GM21528 (cell line): ENCODE measurements around the gene APAF1.

Source experiments
- ATAC-seq: cut with Tn5 transposase; IDR thresholded peaks from one replicate; pipeline ENCODE4 v1.9.1; 2021; ENCODE audit warnings: mild to moderate bottlenecking, moderate library complexity; ENCODE audit not compliant: unreplicated experiment, low FRiP score

APAF1 gene

GRCh38 chr12:98656289-98657101 lies 11.4 kb downstream of the APAF1 start:
- ATAC-seq = no peak

DNA sequence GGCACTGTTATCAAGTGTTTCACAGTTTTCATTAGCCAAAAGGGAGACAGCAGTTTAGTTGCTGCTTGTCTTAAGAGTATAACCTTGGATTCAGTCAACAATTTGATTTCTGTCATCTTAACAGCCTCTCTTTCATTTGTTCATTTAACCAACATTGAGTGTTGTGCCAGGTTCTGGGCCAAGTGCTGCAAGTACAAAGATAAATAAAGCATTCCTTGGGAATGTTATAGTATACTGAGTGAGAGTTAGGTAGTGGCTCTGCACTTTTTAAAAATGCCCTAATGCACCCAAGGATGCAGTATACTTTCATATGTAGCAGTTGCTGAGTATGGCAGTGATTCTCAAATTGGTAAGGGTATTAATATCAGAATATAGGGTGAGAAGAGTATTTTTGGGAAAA lies 15.4 kb downstream of the APAF1 start:
- ATAC-seq = no peak

DNA sequence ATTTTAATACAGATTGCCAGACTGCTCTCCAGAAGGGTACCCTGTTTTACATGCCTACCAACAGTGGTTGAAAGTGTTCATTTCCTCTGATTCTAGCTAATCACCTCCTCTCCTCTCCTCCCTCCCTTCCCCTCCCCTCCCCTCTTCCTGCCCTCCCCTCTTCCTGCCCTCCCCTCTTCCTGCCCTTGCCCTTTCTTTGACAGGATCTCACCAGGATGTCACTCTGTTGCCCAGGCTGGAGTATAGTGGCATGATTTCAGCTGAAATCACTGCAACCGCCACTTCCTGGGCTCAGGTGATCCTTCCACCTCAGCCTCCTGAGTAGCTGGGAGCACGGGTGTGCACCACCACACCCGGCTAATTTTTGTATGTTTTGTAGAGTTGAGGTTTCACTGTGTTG lies 24.7 kb downstream of the APAF1 start:
- ATAC-seq = no peak

GRCh38 chr12:98671459-98671858 lies 26.4 kb downstream of the APAF1 start:
- ATAC-seq = no peak

DNA sequence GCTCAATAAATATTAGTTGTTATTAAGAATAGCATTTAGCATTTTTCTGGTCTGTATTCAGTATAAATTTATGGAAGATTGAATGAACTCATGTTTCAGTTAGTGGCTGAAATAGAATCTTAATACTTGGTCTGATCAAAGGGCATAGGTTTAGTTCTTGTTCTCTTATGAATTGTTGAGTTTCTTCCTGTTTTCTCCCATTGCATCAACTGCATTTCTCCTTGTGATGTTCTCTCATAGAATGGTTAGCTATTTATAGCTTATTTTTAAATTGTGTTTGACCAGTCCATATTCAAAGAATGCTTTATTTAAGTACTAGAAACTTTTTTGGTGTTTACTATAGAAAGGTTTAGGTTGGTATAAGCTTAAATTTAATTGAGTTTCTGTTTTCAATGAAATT lies 29.8 kb downstream of the APAF1 start:
- no peak for ATAC-seq

- no peak for ATAC-seq
Measured at GRCh38 chr12:98678236-98678945, 33.3 kb downstream of the APAF1 start.

- no peak for ATAC-seq
Measured at GRCh38 chr12:98678946-98679610, 34.0 kb downstream of the APAF1 start.

DNA sequence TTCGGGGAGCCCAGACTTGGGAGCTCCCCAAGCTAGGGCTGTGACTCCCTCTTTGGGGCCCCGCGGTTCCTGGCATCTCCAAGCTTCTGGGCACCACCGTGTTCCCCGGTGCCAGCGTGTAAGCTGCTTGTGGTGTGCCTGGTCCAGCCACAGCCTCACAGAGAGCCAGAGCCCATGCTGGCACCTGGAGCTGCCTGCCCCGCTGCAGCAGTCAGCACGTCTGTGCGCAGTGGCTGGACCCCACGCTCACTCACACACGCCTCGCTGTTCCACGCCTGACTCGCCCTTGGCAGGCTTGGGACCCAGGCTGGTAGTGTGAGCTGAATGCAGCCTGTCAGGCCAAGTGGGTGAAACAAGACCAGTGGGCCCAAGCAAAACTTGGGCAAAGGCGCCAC lies 34.5 kb downstream of the APAF1 start:
- no peak for ATAC-seq

- ATAC-seq = no peak
Measured at GRCh38 chr12:98684199-98684598, 39.1 kb downstream of the APAF1 start.

- no peak for ATAC-seq
Measured at GRCh38 chr12:98686603-98687002, 41.5 kb downstream of the APAF1 start.

GRCh38 chr12:98691351-98691750 lies 46.3 kb downstream of the APAF1 start:
- no peak for ATAC-seq

GRCh38 chr12:98696036-98696646 lies 51.1 kb downstream of the APAF1 start:
- ATAC-seq = no peak

DNA sequence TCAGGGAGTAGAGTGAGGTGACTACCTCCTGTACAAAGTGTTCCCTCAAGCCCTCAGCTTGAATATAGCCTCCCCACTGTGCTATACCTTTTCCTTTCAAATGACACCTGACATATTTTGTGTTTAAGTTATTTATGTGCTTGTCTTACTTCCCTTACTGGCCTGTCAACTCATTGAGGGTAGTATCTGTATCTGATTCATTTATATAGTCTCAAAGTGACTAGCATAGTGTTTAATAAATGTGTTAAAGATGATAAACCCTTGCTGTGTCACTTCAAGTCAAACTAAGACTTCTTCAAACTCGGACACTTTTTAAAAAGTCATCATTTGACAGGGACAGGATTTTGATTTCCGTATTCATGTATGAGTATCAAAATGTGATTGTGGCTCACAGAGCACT lies 52.1 kb downstream of the APAF1 start:
- no peak for ATAC-seq

GRCh38 chr12:98698603-98699463 lies 53.7 kb downstream of the APAF1 start:
- peak; percentile 63 for ATAC-seq

DNA sequence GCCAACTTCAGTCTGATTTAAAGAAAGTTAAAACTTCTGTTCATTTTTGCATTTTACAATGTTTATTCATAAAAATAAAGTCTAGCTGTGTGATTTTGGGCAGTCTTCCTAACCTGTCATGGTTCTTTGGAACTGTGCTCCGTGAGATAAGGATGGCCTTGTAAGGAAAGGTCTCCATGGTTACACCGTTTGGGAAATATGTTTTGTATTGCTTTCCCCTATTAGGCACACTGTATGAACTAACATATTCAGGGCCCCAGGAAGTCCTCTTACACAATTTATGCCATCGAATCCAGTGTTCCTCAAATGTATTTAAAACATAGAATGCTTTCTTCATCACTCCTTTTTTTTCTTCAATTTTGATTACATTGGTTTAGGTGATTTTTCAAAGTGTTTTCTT lies 54.5 kb downstream of the APAF1 start:
- ATAC-seq = no peak

DNA sequence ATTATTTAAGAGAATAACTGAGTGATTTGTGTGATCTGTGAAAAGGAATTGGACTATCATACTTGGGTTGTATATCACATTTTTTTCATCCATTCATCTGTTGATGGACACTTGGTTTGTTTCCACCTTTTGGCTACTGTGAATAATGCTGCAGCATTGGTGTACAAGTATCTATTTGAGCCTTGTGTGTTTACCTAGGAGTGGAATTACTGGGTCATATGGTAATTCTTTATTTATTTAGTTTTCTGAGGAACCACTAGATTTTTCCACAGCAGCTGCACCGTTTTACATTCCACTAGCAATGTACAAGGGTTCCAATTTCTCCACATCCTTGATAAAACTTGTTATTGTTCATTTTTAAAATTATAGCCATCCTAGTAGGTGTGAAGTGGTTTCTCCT lies 56.1 kb downstream of the APAF1 start:
- no peak for ATAC-seq

DNA sequence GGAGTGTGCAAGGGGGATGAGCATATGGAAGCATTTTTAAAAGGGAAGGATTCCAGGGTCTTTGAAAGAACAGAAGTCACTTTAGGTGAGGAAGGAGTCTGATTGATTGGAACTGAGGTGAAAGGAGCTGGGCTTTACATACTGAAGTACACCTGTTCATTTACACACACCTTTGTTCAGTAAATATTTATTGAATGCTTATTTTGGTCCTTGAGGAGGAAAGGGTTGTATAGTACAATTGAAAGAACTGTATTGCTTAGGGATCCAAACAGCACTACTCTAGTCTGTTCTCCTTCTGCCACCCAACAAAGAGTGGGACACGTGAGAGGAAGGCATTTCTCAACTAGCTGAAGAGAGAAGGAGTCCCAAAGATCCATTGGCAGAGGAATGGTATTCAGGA lies 63.9 kb downstream of the APAF1 start:
- no peak for ATAC-seq

- no peak for ATAC-seq
Measured at GRCh38 chr12:98714426-98714825, 69.3 kb downstream of the APAF1 start.

GRCh38 chr12:98719515-98720504 lies 74.7 kb downstream of the APAF1 start:
- peak; percentile 58 for ATAC-seq
